AML-193 (cell line): ENCODE results near the gene COX6A1.
A peak's percentile ranks its signal among the peaks of the same experiment; 100 is the strongest.
"Not testable (repeated sequence)": the region's sequence is repeated elsewhere in the genome, so short reads cannot be mapped to it uniquely, and the experiment has no call there.

Experiments used
- DNase-seq, 2 experiments: peaks; one replicate each; lab custom pipeline; 2025; lab: John Stamatoyannopoulos, UW

COX6A1 gene

DNA sequence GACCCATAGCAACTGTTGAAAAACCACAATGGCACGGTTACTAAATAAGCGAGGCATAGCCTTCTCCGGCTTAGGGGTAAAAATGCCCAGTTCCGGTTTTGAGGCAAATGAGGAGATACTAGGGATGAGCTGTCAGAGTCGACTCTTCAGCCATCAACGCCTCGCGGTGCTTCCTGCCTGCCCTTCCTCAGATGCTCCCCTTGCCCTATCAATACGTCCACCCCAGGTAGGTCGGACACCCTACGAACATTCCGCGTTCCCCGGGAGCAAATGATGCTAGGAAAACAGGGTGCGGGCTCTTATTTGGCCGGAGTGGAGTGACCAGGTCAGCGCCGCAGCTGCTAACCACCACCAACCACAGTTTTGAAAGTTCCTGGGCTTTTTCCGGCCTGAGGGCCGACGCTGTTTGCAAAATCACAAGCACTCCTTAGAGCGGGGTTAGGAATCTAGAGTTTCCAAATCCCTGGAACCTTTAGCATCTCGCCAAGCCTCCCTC is 30.5 kb downstream of the COX6A1 start:
- peak; percentile 78 to 81 for DNase-seq

DNA sequence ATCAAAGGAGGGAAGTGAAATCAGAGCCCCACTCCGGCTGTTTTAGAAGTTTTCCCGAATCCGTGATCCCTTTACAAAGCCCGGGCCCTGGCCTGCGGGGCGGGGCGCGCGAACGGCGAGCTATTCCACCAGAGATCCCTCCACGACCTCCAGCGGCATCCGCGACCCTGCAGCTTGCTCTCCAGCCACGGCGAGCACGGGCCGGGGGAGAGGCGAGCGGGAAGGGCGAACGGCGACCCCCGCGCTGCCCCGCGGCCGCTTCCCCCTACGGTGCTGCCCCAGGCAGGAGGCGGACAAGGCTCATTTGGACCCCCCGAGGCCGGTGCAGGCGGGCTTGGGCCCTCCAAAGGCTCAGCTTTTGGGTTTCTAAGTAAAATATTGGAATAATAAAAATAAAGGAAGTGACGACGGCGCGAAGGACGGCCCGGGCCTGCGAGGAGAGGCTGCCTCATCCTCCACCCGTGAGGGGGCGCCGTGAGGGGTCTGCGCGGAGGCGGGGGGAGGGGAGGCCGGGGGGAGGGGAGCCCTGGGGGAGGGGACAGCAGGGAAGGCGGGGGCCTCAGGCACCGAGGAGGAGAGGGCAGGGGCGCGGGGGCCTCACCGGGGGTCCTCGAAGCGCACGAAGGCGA is 31.0 kb downstream of the COX6A1 start:
- DNase-seq, result no peak

DNA sequence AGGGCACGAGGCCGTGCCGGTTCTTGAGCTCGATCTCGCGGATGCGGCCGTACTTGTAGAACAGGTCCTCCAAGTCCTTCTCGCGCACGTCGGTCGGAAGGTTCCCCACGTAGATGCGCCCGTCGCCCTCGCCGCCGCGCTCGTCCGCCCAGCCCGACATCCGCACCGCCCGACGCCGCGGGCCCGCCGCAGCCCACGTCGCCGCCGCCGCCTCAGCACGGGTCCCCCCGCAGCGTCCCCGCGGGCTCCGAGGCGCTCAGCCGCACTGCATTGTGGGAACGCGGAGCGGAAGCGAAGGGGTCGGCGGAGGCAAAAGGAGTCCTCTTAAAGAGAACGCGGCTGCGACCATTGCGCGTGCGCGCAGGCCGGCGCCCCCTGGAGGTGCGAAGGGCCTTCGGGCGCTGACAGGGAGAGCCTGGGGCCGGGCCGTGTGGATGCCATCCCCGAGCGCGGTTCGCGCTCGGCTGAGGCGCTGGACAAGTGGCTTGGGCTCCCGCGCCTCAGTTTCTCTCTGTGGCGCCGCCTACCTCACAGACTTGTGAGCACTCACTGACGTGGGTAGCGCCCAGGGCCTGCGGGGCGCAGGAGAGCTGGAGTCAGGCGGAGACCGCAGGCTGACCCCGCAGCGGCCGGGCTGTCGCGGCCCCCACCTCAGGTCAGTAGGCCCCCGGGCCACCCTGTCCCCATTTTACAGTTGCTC is 31.7 kb downstream of the COX6A1 start, which contains the start of gene SRSF9:
Gene SRSF9, minus strand, starts transcription at position 299 of the 700 bp plus-strand sequence. Its CDS starts 139 bp downstream, at position 160.
- peak; percentile 90 to 94 for DNase-seq

DNA sequence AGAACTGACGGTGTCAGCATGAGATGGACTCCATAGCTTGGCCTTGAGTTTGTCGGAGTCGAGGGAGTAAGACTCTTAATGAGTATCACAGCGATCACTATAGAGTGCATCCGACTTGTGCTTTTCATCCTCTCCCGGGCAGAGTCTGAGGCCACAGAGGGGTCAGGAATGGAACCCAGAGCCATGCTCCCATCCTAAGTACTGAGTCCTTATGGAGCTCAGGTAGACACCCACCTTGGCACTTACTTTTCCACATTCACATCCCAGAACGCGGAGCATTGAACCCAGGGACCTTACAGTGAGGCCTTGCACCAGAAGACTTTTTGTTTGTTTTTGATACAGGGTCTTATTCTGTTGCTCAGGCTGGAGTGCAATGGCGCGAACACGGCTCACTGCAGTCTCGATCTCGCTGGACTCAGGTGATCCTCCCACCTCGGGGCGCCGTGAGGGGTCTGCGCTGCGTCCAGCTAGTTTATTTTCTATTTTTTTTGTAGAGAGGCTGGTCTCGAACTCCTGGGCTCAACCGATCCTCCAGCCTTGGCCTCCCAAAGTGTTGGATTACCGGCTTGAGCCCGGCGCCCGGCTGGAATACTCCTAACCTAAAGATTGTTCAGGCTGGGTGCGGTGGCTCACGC is 32.4 kb downstream of the COX6A1 start:
- no peak for DNase-seq

DNA sequence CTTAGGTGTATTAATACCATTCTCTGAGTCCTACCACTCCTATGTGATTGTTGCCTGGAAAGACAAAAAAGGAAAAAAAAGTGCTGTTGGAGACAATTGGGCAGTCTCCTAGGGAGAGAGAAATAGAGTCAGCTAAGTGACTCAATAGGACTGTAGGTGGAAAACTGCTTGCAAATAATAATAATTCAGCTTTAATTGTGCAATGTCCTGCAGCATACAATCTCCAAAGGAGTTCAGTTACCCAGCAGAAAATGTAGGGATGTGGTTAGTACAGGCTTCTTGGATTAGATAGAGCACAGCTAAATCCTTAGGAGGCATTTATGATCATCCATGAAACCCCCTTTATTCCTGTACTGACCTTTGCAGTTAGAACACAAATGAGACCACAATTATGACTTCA is 34.6 kb downstream of the COX6A1 start:
- DNase-seq, result peak in 1 of 2 experiments; percentile 20

DNA sequence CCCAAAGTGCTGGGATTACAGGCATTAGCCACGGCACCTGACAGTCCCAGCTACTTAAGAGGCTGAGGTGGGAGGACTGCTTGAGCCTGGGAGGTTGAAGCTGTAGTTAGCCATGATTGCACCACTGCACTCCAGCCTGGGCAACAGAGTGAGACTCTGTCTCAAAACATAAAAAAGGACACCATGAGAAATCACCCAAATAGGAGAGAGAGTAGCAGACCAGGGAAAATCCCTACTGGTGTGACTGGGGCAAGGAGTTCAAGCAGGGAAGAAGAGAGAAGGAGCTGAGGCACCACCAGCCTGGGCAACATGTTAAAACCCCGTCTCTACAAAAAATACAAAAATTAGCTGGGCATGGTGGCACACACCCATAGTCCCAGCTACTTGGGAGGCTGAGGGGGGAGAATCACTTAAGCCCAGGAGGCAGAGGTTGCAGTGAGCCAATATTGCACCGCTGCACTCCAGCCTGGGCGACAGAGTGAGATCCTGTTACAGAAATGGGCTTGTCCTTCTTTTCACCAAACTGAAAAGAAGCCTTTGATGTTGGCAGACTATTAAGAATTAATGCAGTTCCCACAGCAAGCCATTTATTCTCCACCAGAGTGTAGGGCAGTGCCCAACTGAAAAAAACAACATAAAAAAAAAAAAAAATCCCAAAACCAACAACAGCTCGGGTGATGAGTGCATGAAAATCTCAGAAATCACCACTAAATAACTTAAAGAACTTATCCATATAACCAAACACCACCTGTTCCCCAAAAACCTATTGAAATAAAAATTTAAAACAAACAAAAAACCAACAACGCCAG is 36.1 kb downstream of the COX6A1 start:
- DNase-seq, result no peak

DNA sequence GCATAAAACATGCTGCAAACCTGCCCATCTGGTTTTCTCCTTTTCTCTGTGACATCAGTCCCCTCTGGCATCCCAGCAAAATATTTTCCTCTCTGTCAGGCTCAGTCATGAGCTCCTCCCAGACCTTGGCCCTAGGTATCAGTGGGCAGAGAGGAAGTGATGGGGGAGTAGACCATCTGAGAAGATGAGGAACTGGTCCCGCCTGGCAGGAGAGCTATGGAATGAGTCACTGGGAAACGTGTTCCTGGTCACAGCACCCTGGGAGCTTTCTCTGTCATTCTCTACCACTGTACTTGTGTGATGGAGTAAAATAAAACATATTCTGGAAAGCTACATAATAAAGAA is 36.7 kb downstream of the COX6A1 start:
- DNase-seq, result peak; percentile 62 to 68

DNA sequence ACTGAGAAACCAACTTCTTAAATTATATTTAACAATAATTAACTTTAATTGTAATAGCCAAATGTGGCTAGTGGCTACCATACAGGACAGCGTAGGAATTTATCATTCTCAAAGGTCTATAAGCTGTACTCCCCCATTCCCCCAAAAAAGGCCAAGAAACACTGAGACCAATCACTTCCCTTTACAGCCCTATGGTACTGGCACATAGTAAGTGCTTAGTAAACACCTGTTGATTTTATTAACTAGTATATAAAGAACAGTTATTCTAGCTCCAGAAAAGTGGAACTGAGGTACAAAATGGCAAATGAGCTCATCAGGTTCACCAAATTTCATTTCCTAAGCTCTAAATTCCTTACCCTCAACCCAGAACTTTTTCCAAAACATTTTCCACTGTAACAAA is 37.7 kb downstream of the COX6A1 start:
- DNase-seq, result no peak

DNA sequence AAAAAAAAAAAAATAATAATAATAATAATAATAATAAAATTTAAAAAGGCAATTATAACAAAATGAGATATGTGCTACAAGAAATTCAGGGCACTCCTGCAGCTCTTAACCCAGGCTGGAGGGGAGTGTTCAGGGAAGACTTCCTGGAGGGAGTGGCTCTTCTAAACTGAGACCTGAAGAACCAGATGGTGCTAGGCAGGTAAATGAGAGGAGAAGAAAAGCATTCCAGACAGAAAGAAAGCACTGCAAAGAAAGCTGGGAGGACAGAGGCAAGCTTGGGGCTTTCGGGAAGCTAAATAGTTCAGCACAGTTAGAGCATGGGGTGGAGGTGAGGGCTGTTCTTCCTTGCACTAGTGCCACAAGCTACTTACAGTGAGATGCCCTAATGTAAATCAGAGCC is 41.5 kb downstream of the COX6A1 start:
- no peak for DNase-seq

DNA sequence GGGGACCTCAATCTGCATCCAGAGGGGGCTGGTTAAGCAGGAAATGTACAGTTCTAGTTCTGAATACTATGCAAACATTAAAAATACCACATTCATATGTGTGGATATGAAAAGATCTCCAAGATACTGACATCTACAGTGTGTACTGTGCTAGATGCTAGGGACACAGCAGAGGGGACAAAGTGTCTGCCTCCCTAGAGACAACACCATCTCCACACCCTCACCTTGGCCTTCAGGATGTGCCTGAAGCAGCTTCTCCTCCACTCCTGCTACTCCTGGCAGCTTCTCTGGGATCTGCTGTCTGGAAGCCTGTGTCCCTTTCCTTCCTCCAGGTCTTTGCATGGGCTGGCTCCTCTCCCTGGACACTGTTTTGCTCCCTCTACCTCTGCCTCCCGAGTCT is 42.3 kb downstream of the COX6A1 start:
- no peak for DNase-seq

DNA sequence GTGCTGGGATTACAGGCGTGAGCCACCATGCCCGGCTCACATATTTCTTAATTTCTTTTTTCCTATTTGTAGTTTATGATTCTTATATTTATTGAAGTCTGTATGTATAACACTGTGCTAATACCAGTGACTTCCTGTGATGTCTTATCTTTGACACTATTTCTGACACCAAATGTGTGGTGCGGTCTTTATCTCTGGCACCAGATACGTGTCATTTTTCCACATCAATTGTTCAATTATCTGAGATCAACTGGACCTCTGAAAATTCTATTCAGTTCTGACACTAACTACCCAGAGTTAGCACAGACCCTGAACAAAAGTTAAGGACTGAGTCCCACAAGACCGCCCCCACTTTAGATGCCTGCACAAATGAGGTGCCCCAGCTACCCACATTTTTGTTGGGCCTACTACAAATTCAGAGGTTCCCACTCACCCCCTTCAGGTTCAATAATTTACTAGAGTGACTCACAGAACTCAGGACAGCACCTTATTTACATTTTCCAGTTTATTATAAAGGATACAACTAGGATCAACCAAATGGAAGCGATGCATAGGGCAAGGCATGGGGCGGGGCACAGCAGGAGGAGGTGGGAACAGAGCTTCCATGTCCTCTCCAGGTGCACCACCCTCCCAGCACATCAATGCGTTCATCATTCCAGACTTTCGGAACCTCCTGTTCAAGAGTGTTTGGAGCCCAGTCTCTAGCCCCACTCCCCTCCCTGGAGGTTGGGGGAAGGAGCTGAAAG is 43.3 kb downstream of the COX6A1 start:
- DNase-seq, result no peak

DNA sequence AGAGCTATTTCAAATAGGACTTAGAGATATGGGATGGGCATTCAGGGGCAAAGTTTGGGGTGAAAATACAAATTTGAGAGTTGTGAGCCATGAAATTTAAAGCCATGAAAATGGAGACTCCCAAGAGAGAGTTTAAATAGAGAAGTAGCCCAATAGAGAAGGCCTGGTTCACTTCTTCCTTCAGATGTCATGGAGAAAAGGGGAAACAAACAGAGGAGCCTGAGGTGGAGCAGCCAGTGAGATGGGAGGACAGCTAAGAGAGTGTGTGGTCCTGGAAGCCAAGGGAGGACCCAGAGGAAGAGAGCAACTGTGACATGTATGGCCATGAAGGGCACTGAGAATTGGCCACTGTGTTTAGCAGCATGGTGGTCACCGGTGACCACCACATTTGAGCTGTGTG is 45.7 kb downstream of the COX6A1 start:
- peak; percentile 42 to 51 for DNase-seq

DNA sequence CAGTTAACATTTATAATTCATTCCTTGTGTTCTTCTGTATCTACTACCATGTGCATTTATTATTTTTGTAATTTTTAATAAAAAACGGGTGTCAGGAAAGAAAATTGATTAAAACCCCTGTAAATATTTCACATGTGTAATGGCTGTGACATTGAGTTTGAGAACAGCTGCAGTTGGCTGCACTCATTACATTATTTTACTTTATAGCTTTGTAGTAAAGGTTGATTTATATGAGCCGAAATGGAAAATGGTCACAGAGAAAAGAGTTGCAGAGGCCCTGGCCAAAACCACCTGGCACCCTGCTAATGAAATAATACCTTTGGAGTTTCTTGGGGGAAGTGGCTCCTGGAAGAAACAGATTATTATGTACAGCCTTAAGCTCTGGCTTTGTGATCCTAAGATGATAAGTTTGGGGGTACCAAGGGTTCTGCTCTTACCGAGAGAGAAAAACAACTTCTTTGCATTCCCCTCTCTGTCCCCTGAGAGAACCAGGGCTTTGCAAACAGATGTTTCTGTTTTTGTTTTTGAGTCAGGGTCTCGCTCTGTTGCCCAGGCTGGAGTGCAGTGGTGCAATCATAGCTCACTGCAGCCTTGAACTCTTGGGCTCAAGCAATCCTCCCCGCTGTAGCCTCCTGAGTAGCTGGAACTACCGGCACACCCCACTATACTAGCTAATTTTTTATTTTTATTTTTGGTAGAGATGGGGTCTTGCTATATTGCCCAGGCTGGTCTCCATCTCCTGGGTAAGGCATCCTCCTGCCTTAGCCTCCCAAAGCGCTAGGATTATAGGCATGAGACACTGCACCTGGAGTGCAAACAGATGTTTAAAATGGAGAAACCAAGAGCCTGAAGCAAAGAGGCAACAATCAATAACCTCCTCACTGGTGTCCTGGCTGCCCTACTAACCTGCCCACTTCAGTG is 48.3 kb downstream of the COX6A1 start:
- DNase-seq, result no peak

DNA sequence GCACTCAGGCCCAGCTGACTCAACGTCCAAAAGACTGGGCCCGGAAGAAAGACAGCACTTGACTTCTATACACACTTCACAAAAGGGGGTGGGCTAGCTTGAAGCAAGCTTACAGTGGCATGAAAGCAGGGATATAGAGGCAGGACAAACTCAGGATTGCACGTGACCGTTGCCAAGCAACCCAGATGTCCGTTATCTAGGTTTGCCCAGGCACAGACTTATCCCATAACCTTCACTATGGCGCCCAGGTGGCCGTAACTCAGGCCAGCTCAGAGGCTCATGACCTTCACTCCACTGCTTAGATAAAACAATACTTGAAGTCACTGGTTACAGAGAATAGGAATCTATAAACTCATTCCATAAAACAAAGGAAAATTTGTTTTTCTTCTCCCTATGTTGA is 49.6 kb downstream of the COX6A1 start:
- not testable (repeated sequence) for DNase-seq

DNA sequence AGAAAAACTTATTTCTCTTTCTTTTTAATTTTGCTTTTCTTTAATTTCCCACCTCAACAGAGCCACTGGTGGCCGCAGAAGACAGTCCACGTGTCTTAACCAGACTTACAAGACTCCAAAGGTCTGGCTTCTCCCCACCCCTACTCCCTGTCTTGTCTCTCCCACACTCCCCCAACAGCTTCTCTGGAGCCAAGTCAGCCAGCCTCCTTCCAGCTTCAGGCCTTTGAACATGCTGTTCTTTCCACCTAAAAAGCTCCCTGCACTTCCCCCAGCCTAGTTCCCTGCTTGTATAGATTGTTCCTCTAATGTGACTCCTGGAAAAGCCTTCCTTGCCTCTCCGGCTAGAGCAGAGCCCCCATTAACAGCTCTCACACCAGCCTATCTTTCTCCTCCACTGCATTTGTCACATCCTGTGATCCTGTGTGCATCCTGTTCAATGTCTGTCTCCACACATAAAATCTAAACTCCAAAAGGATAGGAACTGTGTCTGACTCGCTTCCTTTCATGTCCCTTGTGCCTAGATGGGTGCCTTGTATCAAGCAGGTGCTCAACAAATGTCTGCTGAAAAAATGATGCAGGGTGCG is 50.2 kb downstream of the COX6A1 start:
- DNase-seq, result no peak

DNA sequence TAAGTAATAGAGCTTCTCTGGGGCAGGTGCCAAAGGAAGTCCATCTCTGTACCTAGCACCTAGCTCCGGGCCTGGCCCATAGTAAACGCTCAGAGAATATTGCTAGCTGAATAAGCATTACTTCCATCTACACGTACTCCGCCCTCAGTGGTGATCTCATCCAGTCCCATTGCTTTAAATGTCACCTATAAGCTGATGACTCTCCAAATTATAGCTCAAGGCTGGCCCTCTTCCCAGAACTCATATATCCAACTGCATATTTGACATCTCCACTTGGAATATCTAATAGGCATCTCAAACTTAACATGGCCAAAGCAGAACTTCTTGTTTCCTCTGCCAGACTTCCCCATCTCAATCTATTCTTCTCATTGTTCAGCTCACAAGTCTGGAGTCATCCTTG is 51.1 kb downstream of the COX6A1 start:
- DNase-seq, result peak in 1 of 2 experiments; percentile 2

DNA sequence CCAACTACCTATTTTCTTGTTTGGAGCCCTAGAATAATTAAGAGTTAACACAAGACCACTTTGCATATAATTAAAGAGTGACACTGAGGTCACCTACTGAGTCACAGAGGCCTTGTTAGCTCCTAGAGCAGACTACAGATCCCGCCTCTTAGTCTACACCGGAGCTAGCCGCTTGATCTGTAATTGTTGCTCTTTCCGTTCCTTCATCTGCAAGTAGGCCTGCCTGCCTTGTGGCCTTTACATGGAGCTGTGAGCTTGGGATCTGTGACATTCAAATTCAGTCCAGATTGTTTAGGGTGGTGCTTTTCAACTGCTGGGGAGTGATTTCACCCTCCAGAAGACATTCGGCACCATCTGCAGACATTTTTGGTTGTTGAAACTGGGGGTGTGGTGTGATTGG is 52.4 kb downstream of the COX6A1 start:
- DNase-seq, result no peak
